Mammary epithelial cell (primary cell): ENCODE results near the gene PARD6G.

Source experiments
- EZH2 ChIP-seq: IDR thresholded peaks from 2 replicates; pipeline ENCODE4 v1.6.1; 2012; ENCODE audit warnings: low read length, inconsistent platforms, borderline replicate concordance
- TF ChIP-seq, protein P1 (sequence below), 2 donors: IDR thresholded peaks in 1 of 2; conservative IDR thresholded peaks in 1 of 2; 2 replicates each; pipeline ENCODE4 v1.5.1; 2011 to 2012; ENCODE audit warnings: inconsistent platforms in 2 of 2, low read length in 2 of 2, mild to moderate bottlenecking in 2 of 2, control low read depth in 1 of 2, low read depth in 1 of 2; ENCODE audit not compliant: insufficient read depth in 1 of 2; ENCODE audit errors: extremely low read depth in 1 of 2

- TF ChIP-seq, protein P1, sequence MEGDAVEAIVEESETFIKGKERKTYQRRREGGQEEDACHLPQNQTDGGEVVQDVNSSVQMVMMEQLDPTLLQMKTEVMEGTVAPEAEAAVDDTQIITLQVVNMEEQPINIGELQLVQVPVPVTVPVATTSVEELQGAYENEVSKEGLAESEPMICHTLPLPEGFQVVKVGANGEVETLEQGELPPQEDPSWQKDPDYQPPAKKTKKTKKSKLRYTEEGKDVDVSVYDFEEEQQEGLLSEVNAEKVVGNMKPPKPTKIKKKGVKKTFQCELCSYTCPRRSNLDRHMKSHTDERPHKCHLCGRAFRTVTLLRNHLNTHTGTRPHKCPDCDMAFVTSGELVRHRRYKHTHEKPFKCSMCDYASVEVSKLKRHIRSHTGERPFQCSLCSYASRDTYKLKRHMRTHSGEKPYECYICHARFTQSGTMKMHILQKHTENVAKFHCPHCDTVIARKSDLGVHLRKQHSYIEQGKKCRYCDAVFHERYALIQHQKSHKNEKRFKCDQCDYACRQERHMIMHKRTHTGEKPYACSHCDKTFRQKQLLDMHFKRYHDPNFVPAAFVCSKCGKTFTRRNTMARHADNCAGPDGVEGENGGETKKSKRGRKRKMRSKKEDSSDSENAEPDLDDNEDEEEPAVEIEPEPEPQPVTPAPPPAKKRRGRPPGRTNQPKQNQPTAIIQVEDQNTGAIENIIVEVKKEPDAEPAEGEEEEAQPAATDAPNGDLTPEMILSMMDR (conservative IDR thresholded peaks at IDR 0.05 in 1 of 2, IDR thresholded peaks at IDR 0.05 in 1 of 2; ENCODE audit: extremely low read depth in 1 of 2, insufficient read depth in 1 of 2, low read depth in 1 of 2, low read length in 2 of 2), result no peak
- no peak for TF ChIP-seq EZH2
These were observed 43.2 kb downstream of the PARD6G start for GRCh38 chr18:80204142-80204541.
